Osteoblast (primary cell): ENCODE data around the gene CDKN2AIP. TPM values are rescaled to one million over a fixed set of nuclear protein-coding genes. Genes with fewer than 3 reads are reported as not detected.

Experiments used
- DNase-seq: peaks from one replicate; pipeline ENCODE4 v3.0.0; 2011; ENCODE audit warnings: low spot score, mixed read lengths; ENCODE audit not compliant: insufficient read length; ENCODE audit errors: missing footprints
- H2AFZ ChIP-seq: 2 replicates; pipeline ENCODE4 v1.6.0; 2011; ENCODE audit warnings: mild to moderate bottlenecking, low read length
- H3K27ac ChIP-seq: 2 replicates; pipeline ENCODE4 v1.5.1; 2011; ENCODE audit warnings: mild to moderate bottlenecking, low read depth, low read length, moderate library complexity
- H3K27me3 ChIP-seq: 2 replicates; pipeline ENCODE4 v1.6.0; 2012; ENCODE audit warnings: mild to moderate bottlenecking, control low read depth, inconsistent platforms, low read length, moderate library complexity; ENCODE audit not compliant: insufficient read depth
- H3K36me3 ChIP-seq: 2 replicates; pipeline ENCODE4 v1.5.1; 2011; ENCODE audit warnings: mild to moderate bottlenecking, low read length, control low read depth, moderate library complexity; ENCODE audit not compliant: insufficient read depth
- H3K4me1 ChIP-seq: 2 replicates; pipeline ENCODE4 v1.5.1; 2011; ENCODE audit warnings: mild to moderate bottlenecking, low read length, control low read depth, moderate library complexity; ENCODE audit not compliant: insufficient read depth
- H3K4me2 ChIP-seq: 2 replicates; pipeline ENCODE4 v1.6.0; 2011; ENCODE audit warnings: mild to moderate bottlenecking, low read length; ENCODE audit not compliant: insufficient read depth
- H3K4me3 ChIP-seq: fragments of 200-600 bp; sonication (generic); 3 replicates; pipeline ENCODE4 v1.5.1; 2012; ENCODE audit warnings: mild to moderate bottlenecking, low read length, inconsistent platforms; ENCODE audit not compliant: insufficient read depth
- H3K79me2 ChIP-seq: 2 replicates; pipeline ENCODE4 v1.6.0; 2012; ENCODE audit warnings: mild to moderate bottlenecking, low read length, control low read depth, inconsistent platforms; ENCODE audit not compliant: insufficient read depth
- H3K9me3 ChIP-seq: 2 replicates; pipeline ENCODE4 v1.5.1; 2011; ENCODE audit warnings: low read depth, low read length, control low read depth
- H4K20me1 ChIP-seq: 2 replicates; pipeline ENCODE4 v1.6.0; 2012; ENCODE audit warnings: mild to moderate bottlenecking, low read length, control low read depth; ENCODE audit not compliant: insufficient read depth
- total RNA-seq: library from RNA; depleted of rRNA; stranded (reverse); fragments of >200 nt; gene quantifications from 2 replicates; pipeline ENCODE4 v1.2.3, GENCODE V29; 2012
- TF ChIP-seq, protein P1 (sequence below): IDR thresholded peaks from 2 replicates; pipeline ENCODE4 v1.5.1; 2011; ENCODE audit warnings: mild to moderate bottlenecking, low read depth, low read length, moderate library complexity; ENCODE audit errors: extremely low read depth

CDKN2AIP gene
- total RNA-seq, 1 donor = 15.2 TPM

DNA sequence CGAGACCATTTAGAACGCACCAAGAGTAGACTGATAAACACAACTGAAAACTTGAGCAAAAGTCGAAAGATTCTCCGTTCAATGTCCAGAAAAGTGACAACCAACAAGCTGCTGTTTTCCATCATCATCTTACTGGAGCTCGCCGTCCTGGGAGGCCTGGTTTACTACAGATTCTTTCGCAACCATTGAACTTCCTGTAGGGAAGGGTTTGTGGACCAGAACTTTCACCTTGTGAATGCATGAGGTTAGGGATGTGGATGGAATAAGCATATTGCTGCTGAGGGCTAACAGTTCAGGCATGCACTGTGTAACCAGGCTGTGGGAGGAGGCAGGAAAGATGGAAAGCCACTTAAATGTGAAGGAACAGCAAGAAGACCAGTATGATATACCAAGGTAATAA is 39.6 kb downstream of the CDKN2AIP start:
- H3K4me3 ChIP-seq = no peak overlapping the region
- H2AFZ ChIP-seq = no peak overlapping the region
- no peak for DNase-seq
- H3K36me3 ChIP-seq = no peaks in the 10 kb centered on the region
- no peaks in the 10 kb centered on the region for H3K9me3 ChIP-seq
- H3K79me2 ChIP-seq = no peaks in the 10 kb centered on the region
- TF ChIP-seq, protein P1, sequence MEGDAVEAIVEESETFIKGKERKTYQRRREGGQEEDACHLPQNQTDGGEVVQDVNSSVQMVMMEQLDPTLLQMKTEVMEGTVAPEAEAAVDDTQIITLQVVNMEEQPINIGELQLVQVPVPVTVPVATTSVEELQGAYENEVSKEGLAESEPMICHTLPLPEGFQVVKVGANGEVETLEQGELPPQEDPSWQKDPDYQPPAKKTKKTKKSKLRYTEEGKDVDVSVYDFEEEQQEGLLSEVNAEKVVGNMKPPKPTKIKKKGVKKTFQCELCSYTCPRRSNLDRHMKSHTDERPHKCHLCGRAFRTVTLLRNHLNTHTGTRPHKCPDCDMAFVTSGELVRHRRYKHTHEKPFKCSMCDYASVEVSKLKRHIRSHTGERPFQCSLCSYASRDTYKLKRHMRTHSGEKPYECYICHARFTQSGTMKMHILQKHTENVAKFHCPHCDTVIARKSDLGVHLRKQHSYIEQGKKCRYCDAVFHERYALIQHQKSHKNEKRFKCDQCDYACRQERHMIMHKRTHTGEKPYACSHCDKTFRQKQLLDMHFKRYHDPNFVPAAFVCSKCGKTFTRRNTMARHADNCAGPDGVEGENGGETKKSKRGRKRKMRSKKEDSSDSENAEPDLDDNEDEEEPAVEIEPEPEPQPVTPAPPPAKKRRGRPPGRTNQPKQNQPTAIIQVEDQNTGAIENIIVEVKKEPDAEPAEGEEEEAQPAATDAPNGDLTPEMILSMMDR = no peak
- peaks cover 5% of the 10 kb centered on the region for H3K4me1 ChIP-seq
- no peak overlapping the region for H3K27ac ChIP-seq
- H3K4me2 ChIP-seq = no peak overlapping the region
- no peaks in the 10 kb centered on the region for H3K27me3 ChIP-seq
- no peaks in the 10 kb centered on the region for H4K20me1 ChIP-seq

DNA sequence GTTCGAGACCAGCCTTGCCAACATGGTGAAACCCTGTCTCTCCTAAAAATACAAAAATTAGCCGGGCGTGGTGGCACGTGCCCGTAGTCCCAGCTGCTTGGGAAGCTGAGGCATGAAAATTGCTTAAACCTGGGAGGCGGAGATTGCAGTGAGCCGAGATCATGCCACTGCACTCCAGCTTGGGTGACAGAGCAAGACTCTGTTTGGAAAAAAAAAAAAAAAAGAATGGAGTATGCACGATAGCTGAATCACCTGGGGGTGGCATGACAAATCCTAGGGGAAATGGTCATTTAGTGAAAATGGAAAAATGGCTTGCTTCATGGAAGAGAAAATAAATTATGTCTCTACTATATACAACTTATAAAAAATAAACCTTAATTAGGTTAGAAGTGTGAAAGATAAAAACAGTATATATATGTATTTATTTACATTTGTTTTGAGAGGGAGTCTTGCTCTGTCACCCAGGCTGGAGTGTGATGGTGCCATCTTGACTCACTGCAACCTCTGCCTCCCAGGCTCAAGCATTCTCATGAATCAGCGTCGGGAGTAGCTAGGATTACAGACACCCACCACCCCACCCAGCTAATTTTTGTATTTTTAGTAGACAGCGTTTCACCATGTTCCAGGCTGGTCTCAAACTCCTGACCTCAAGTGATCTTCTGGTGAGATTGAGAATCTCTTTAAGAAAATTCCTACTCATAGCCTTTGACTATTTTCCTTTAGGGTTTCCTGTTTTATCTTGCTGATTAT is 41.1 kb downstream of the CDKN2AIP start:
- H3K4me3 ChIP-seq = no peak overlapping the region
- no peaks in the 10 kb centered on the region for H3K27me3 ChIP-seq
- no peaks in the 10 kb centered on the region for H3K36me3 ChIP-seq
- no peak for DNase-seq
- no peaks in the 10 kb centered on the region for H4K20me1 ChIP-seq
- peak overlapping the region; percentile 45 for H3K27ac ChIP-seq
- H3K79me2 ChIP-seq = no peaks in the 10 kb centered on the region
- H3K9me3 ChIP-seq = no peaks in the 10 kb centered on the region
- TF ChIP-seq, protein P1 = no peak
- peak overlapping the region; percentile 56 for H2AFZ ChIP-seq
- peaks cover 5% of the 10 kb centered on the region for H3K4me1 ChIP-seq
- H3K4me2 ChIP-seq = peak overlapping the region; percentile 13

DNA sequence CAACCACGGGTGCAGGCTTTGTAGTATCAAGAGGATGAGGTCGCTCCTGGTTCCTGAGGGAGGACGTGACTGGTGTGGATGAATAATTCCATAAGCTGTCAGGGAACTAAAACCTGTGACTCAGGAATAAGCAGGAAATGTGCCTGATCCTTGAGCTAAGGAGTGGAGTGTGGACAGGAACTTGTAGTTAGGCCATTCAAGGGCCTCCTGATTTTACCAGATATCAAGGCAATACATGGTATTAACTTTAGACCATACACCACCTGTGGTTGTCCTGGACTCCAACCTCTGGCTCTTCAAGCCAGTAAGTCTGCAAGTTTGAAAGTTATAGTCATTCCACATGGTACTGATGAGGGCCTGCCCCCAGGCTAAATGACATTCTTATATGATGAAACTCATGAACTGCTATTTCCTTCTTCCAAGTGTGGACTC is 48.4 kb downstream of the CDKN2AIP start:
- no peak overlapping the region for H3K4me2 ChIP-seq
- peak overlapping the region; percentile 28 for H2AFZ ChIP-seq
- TF ChIP-seq, protein P1 = no peak

DNA sequence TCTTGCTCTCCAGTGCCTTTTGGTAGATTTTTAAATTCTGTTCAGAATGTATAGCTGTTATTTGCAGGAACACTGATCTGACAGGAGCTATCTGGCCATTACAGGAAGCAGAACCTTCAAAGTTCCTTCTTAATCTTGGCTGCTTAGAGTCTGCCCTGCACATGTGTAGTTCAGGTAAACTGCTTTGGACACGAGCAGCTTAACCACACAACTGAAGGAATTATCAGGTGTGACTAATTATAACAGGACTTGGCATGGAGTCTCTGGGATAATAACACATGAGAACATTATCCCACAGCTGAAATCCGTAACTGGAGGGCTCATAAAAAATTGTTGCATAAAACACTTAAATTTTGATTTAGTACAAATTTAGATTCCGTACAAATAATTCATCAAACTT is 48.8 kb downstream of the CDKN2AIP start:
- Histone ChIP-seq H3K4me1 (no peaks in the 10 kb centered on the region), H2AFZ (peak overlapping the region; percentile 28), H3K4me2 (no peak overlapping the region), H3K4me3 (no peak overlapping the region), H3K9me3 (no peaks in the 10 kb centered on the region), H3K79me2 (no peaks in the 10 kb centered on the region), H3K27ac (peak overlapping the region; percentile 16), H3K36me3 (no peaks in the 10 kb centered on the region), H4K20me1 (no peaks in the 10 kb centered on the region), H3K27me3 (no peaks in the 10 kb centered on the region)
- DNase-seq = no peak
- TF ChIP-seq, protein P1 = no peak

More for the DNA sequence above, 48.4 kb downstream of the CDKN2AIP start:
- Histone ChIP-seq H3K79me2 (no peaks in the 10 kb centered on the region), H4K20me1 (no peaks in the 10 kb centered on the region), H3K4me3 (no peak overlapping the region), H3K9me3 (no peaks in the 10 kb centered on the region), H3K27ac (peak overlapping the region; percentile 16), H3K4me1 (no peaks in the 10 kb centered on the region), H3K27me3 (no peaks in the 10 kb centered on the region), H3K36me3 (no peaks in the 10 kb centered on the region)
- DNase-seq = no peak
